Stimulated activated memory B cell treated with anti-CD40 and anti-IgM and Interleukin-4, amounts not matched to agents 10 μg/mL and 1 μg/mL and 100 μg/mL, for 72 hours (primary cell): ENCODE results near the gene PIK3C2G.
"Not testable (repeated sequence)": the region's sequence is repeated elsewhere in the genome, so short reads cannot be mapped to it uniquely, and the experiment has no call there.

Experiments used
- ATAC-seq: fragments of 150-1000 bp; cut with Tn5 transposase; 2 replicates; pipeline ENCODE4 v1.10.0; 2021
- H3K27ac Mint-ChIP-seq: one replicate; pipeline ENCODE4 v1.8.0; 2022; ENCODE audit warnings: mild to moderate bottlenecking, mixed read lengths
- H3K27me3 Mint-ChIP-seq: one replicate; pipeline ENCODE4 v1.8.0; 2022; ENCODE audit warnings: mixed read lengths
- H3K36me3 Mint-ChIP-seq: one replicate; pipeline ENCODE4 v1.8.0; 2022; ENCODE audit warnings: mixed read lengths
- H3K4me1 Mint-ChIP-seq: one replicate; pipeline ENCODE4 v1.8.0; 2022; ENCODE audit warnings: mixed read lengths
- H3K4me3 Mint-ChIP-seq: one replicate; pipeline ENCODE4 v1.8.0; 2022; ENCODE audit warnings: mild to moderate bottlenecking, moderate library complexity, mixed read lengths
- H3K9me3 Mint-ChIP-seq: one replicate; pipeline ENCODE4 v1.8.0; 2022; ENCODE audit warnings: mixed read lengths

PIK3C2G gene

GRCh38 chr12:18261273-18261672 is at the start of gene PIK3C2G:
Gene PIK3C2G (plus strand): TSS chr12:18261518. CDS start chr12:18282082, 20,564 bp downstream.
- no peaks in the 10 kb centered on the region for H3K27me3 Mint-ChIP-seq
- no peak for ATAC-seq
- H3K27ac Mint-ChIP-seq: no peak within 1 kb of the TSS
- no peaks in the 10 kb centered on the region for H3K4me1 Mint-ChIP-seq
- H3K4me3 Mint-ChIP-seq: no peak within 1 kb of the TSS
- no peaks in the 10 kb centered on the region for H3K36me3 Mint-ChIP-seq
- peaks cover 6% of the 10 kb centered on the region for H3K9me3 Mint-ChIP-seq

- Mint-ChIP-seq H3K27ac (no peak overlapping the region), H3K4me1 (no peaks in the 10 kb centered on the region), H3K27me3 (no peaks in the 10 kb centered on the region), H3K36me3 (no peaks in the 10 kb centered on the region), H3K9me3 (peaks cover 6% of the 10 kb centered on the region), H3K4me3 (no peak overlapping the region)
- ATAC-seq: no peak
Measured at GRCh38 chr12:18217966-18218365, 43.4 kb upstream of the PIK3C2G start.

GRCh38 chr12:18221726-18222125 is 39.6 kb upstream of the PIK3C2G start:
- Mint-ChIP-seq H3K27ac (no peak overlapping the region), H3K9me3 (peaks cover under 1% of the 10 kb centered on the region), H3K27me3 (no peaks in the 10 kb centered on the region), H3K4me1 (no peaks in the 10 kb centered on the region), H3K36me3 (no peaks in the 10 kb centered on the region), H3K4me3 (no peak overlapping the region)
- ATAC-seq: no peak

GRCh38 chr12:18222699-18223098 is 38.6 kb upstream of the PIK3C2G start:
- Mint-ChIP-seq H3K4me1 (no peaks in the 10 kb centered on the region), H3K27me3 (no peaks in the 10 kb centered on the region), H3K9me3 (no peaks in the 10 kb centered on the region), H3K4me3 (no peak overlapping the region), H3K36me3 (no peaks in the 10 kb centered on the region), H3K27ac (no peak overlapping the region)
- no peak for ATAC-seq

GRCh38 chr12:18224745-18225144 is 36.6 kb upstream of the PIK3C2G start:
- Mint-ChIP-seq H3K36me3 (no peaks in the 10 kb centered on the region), H3K4me1 (no peaks in the 10 kb centered on the region), H3K27ac (no peak overlapping the region), H3K9me3 (no peaks in the 10 kb centered on the region), H3K4me3 (no peak overlapping the region), H3K27me3 (no peaks in the 10 kb centered on the region)
- no peak for ATAC-seq

- Mint-ChIP-seq H3K4me3 (no peak overlapping the region), H3K36me3 (no peaks in the 10 kb centered on the region), H3K9me3 (peaks cover 15% of the 10 kb centered on the region), H3K27me3 (no peaks in the 10 kb centered on the region), H3K27ac (no peak overlapping the region), H3K4me1 (no peaks in the 10 kb centered on the region)
- no peak for ATAC-seq
Measured at GRCh38 chr12:18239526-18239925, 21.8 kb upstream of the PIK3C2G start.

- Mint-ChIP-seq H3K4me3 (no peak overlapping the region), H3K27ac (no peak overlapping the region), H3K4me1 (no peaks in the 10 kb centered on the region), H3K36me3 (no peaks in the 10 kb centered on the region), H3K9me3 (peaks cover 2% of the 10 kb centered on the region), H3K27me3 (no peaks in the 10 kb centered on the region)
- no peak for ATAC-seq
Measured at GRCh38 chr12:18242380-18243089, 18.8 kb upstream of the PIK3C2G start.

- Mint-ChIP-seq H3K36me3 (no peaks in the 10 kb centered on the region), H3K27me3 (no peaks in the 10 kb centered on the region)
Measured at GRCh38 chr12:18243238-18243637, 18.1 kb upstream of the PIK3C2G start.

GRCh38 chr12:18246066-18246465 is 15.3 kb upstream of the PIK3C2G start:
- no peaks in the 10 kb centered on the region for H3K4me1 Mint-ChIP-seq
- H3K4me3 Mint-ChIP-seq: no peak overlapping the region
- no peak for ATAC-seq
- no peaks in the 10 kb centered on the region for H3K27me3 Mint-ChIP-seq
- no peaks in the 10 kb centered on the region for H3K36me3 Mint-ChIP-seq
- no peak overlapping the region for H3K27ac Mint-ChIP-seq
- H3K9me3 Mint-ChIP-seq: no peaks in the 10 kb centered on the region

More at GRCh38 chr12:18243238-18243637, 18.1 kb upstream of the PIK3C2G start:
- no peaks in the 10 kb centered on the region for H3K4me1 Mint-ChIP-seq
- ATAC-seq: no peak
- no peak overlapping the region for H3K27ac Mint-ChIP-seq
- no peaks in the 10 kb centered on the region for H3K9me3 Mint-ChIP-seq
- H3K4me3 Mint-ChIP-seq: no peak overlapping the region

- no peaks in the 10 kb centered on the region for H3K4me1 Mint-ChIP-seq
- H3K9me3 Mint-ChIP-seq: no peaks in the 10 kb centered on the region
- no peaks in the 10 kb centered on the region for H3K27me3 Mint-ChIP-seq
- no peaks in the 10 kb centered on the region for H3K36me3 Mint-ChIP-seq
- ATAC-seq: no peak
- H3K4me3 Mint-ChIP-seq: no peak overlapping the region
- H3K27ac Mint-ChIP-seq: no peak overlapping the region
Measured at GRCh38 chr12:18250313-18250916, 10.9 kb upstream of the PIK3C2G start.

- Mint-ChIP-seq H3K4me3 (no peak overlapping the region), H3K27ac (no peak overlapping the region), H3K4me1 (no peaks in the 10 kb centered on the region), H3K27me3 (no peaks in the 10 kb centered on the region), H3K9me3 (peaks cover 3% of the 10 kb centered on the region), H3K36me3 (no peaks in the 10 kb centered on the region)
- ATAC-seq: no peak
Measured at GRCh38 chr12:18254081-18254480, 7.2 kb upstream of the PIK3C2G start.

GRCh38 chr12:18255004-18255403 is 6.3 kb upstream of the PIK3C2G start:
- H3K27ac Mint-ChIP-seq, H3K9me3 Mint-ChIP-seq, H3K4me1 Mint-ChIP-seq, H3K4me3 Mint-ChIP-seq, H3K36me3 Mint-ChIP-seq, H3K27me3 Mint-ChIP-seq, ATAC-seq: not testable (repeated sequence)

- peaks cover 3% of the 10 kb centered on the region for H3K9me3 Mint-ChIP-seq
- H3K27ac Mint-ChIP-seq: no peak overlapping the region
- H3K4me1 Mint-ChIP-seq: no peaks in the 10 kb centered on the region
- no peak overlapping the region for H3K4me3 Mint-ChIP-seq
- no peaks in the 10 kb centered on the region for H3K27me3 Mint-ChIP-seq
- no peaks in the 10 kb centered on the region for H3K36me3 Mint-ChIP-seq
- no peak for ATAC-seq
Measured at GRCh38 chr12:18257251-18257650, 4.1 kb upstream of the PIK3C2G start.

- ATAC-seq: no peak
- no peaks in the 10 kb centered on the region for H3K27me3 Mint-ChIP-seq
- no peak overlapping the region for H3K4me3 Mint-ChIP-seq
- no peak overlapping the region for H3K27ac Mint-ChIP-seq
- H3K9me3 Mint-ChIP-seq: peaks cover 3% of the 10 kb centered on the region
- no peaks in the 10 kb centered on the region for H3K36me3 Mint-ChIP-seq
- no peaks in the 10 kb centered on the region for H3K4me1 Mint-ChIP-seq
Measured at GRCh38 chr12:18258929-18259328, 2.4 kb upstream of the PIK3C2G start.

GRCh38 chr12:18259906-18260682 is 1.2 kb upstream of the PIK3C2G start:
- H3K27ac Mint-ChIP-seq: no peak overlapping the region
- H3K4me1 Mint-ChIP-seq: no peaks in the 10 kb centered on the region
- H3K9me3 Mint-ChIP-seq: peaks cover 6% of the 10 kb centered on the region
- H3K36me3 Mint-ChIP-seq: no peaks in the 10 kb centered on the region
- no peaks in the 10 kb centered on the region for H3K27me3 Mint-ChIP-seq
- H3K4me3 Mint-ChIP-seq: no peak overlapping the region
- no peak for ATAC-seq

GRCh38 chr12:18261906-18262305 is 588 bp downstream of the PIK3C2G start:
- Mint-ChIP-seq H3K4me1 (no peaks in the 10 kb centered on the region), H3K36me3 (no peaks in the 10 kb centered on the region), H3K27ac (no peak overlapping the region), H3K9me3 (peaks cover 5% of the 10 kb centered on the region), H3K4me3 (no peak overlapping the region), H3K27me3 (no peaks in the 10 kb centered on the region)
- ATAC-seq: no peak
